ENCODE measurements around the gene PSMB11. TPM values are rescaled to one million over a fixed set of nuclear protein-coding genes. Genes with fewer than 3 reads are reported as not detected.

Gene PSMB11
- total RNA-seq, 1 experiment from 2014 or later: not detected

- H3K23ac ChIP-seq (ENCODE audit: insufficient read length, low read depth, low read length): no peak overlapping the region
- no peak overlapping the region for H3T11ph ChIP-seq (ENCODE audit: low read length)
- H3K4me3 Mint-ChIP-seq: no peak overlapping the region
- H3K4ac ChIP-seq (ENCODE audit: low read depth, low read length): no peak overlapping the region
- no peak overlapping the region for H3K27ac ChIP-seq (ENCODE audit: insufficient read length, low read depth, low read length)
- H2AFZ ChIP-seq (ENCODE audit: low read length): no peak overlapping the region
- no peak overlapping the region for H2BK5ac ChIP-seq (ENCODE audit: insufficient read length, low read length)
- no peaks in the 10 kb centered on the region for H4K20me1 ChIP-seq (ENCODE audit: control insufficient read depth, insufficient read depth, insufficient read length)
- peaks cover 37 to 62% (median 60%) of the 10 kb centered on the region in 3 experiments; a peak in 6 of 7 replicates for H3K36me3 Mint-ChIP-seq (ENCODE audit: insufficient read depth in 1 of 3, low read depth in 3 of 3)
- H2BK15ac ChIP-seq (ENCODE audit: low read depth, low read length): no peak overlapping the region
- no peak overlapping the region for H3K18ac ChIP-seq (ENCODE audit: insufficient read length, low read depth, low read length)
- TF ChIP-seq, protein P1, sequence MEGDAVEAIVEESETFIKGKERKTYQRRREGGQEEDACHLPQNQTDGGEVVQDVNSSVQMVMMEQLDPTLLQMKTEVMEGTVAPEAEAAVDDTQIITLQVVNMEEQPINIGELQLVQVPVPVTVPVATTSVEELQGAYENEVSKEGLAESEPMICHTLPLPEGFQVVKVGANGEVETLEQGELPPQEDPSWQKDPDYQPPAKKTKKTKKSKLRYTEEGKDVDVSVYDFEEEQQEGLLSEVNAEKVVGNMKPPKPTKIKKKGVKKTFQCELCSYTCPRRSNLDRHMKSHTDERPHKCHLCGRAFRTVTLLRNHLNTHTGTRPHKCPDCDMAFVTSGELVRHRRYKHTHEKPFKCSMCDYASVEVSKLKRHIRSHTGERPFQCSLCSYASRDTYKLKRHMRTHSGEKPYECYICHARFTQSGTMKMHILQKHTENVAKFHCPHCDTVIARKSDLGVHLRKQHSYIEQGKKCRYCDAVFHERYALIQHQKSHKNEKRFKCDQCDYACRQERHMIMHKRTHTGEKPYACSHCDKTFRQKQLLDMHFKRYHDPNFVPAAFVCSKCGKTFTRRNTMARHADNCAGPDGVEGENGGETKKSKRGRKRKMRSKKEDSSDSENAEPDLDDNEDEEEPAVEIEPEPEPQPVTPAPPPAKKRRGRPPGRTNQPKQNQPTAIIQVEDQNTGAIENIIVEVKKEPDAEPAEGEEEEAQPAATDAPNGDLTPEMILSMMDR (conservative IDR thresholded peaks at IDR 0.05): no peak
- H3K9me3 ChIP-seq (ENCODE audit: control insufficient read depth, low read depth, low read length): no peaks in the 10 kb centered on the region
- no peaks in the 10 kb centered on the region for H3K27me3 Mint-ChIP-seq (ENCODE audit: low read depth)
- no peak overlapping the region for H4K91ac ChIP-seq (ENCODE audit: insufficient read length, low read depth, low read length)
- peaks cover 3% of the 10 kb centered on the region for H3K79me1 ChIP-seq (ENCODE audit: insufficient read depth, low read depth, low read length, poor library complexity, severe bottlenecking)
- H3K4me1 ChIP-seq (ENCODE audit: insufficient read depth, low read length): peaks cover 2% of the 10 kb centered on the region; the same call in 1 of the 2 replicates
- H3K23me2 ChIP-seq (ENCODE audit: insufficient read length, low read depth, low read length, poor library complexity, severe bottlenecking): peaks cover 6% of the 10 kb centered on the region
- no peak overlapping the region for H4K8ac ChIP-seq (replicated peaks; ENCODE audit: insufficient read length, low read depth, low read length)
- no peak overlapping the region for H2BK20ac ChIP-seq (ENCODE audit: low read depth, low read length, poor library complexity, severe bottlenecking)
- no peak overlapping the region for H3K9ac ChIP-seq (ENCODE audit: extremely low read depth, insufficient read length, low read length)
- no peak overlapping the region for H3K27ac Mint-ChIP-seq
- H3K14ac ChIP-seq (ENCODE audit: insufficient read depth, low read length): no peak overlapping the region
- no peak overlapping the region for H3K4me2 ChIP-seq (ENCODE audit: insufficient read depth, insufficient read length, low read length)
- H2BK120ac ChIP-seq (ENCODE audit: low read depth, low read length, poor library complexity, severe bottlenecking): no peak overlapping the region
- no peak overlapping the region for H3K56ac ChIP-seq (ENCODE audit: insufficient read length, low read depth, low read length)
- no peak for DNase-seq
- no peak overlapping the region for H4K5ac ChIP-seq (ENCODE audit: insufficient read length, low read depth, low read length)
- H3K27me3 ChIP-seq (ENCODE audit: insufficient read depth, low read length): no peaks in the 10 kb centered on the region
- peaks cover 7 to 13% of the 10 kb centered on the region in 2 experiments for H3K4me1 Mint-ChIP-seq
- WGBS (ENCODE audit: extremely low coverage, insufficient read length, low lambda C conversion rate): no CpG with 5 or more reads among the region's 12 CpGs
- no peak overlapping the region for H2AK5ac ChIP-seq (ENCODE audit: insufficient read length, low read length)
- H2BK12ac ChIP-seq (ENCODE audit: insufficient read length, low read depth, low read length): no peak overlapping the region
- H3K79me2 ChIP-seq (ENCODE audit: insufficient read depth, low read length): peaks cover 16% of the 10 kb centered on the region
- H3K9me3 Mint-ChIP-seq: no peaks in the 10 kb centered on the region
Observed at GRCh38 chr14:23091294-23092225, 49.5 kb downstream of the PSMB11 start.
